HCEC 1CT (cell line): ENCODE measurements around the gene HS6ST2.

Experiments used
- DNase-seq: peaks from one replicate; pipeline ENCODE4 v3.0.0-alpha.2; 2017

Gene HS6ST2

DNA sequence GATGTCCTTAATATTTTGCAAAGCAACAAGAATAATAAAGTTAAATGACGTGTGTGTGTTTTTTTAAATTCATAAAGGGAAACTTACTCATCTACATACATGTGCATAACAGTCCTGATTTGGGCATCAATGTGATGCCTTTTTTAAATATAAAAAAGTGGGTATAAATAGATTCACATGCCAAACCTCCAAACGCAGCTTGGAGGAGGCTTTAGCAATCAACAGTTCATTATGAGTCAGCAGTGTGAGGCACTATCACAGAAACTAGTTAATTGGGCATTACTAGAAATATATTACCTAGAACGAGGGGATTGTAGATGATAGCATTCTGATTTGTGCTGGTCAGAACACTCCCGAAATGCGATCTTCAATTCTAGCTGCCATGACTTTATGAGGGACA lies 115.1 kb downstream of the HS6ST2 start:
- DNase-seq: no peak

- no peak for DNase-seq
Measured at GRCh38 chrX:132842460-132843238, 115.8 kb downstream of the HS6ST2 start.

GRCh38 chrX:132837967-132838366 lies 120.5 kb downstream of the HS6ST2 start:
- DNase-seq: no peak

- no peak for DNase-seq
Measured at GRCh38 chrX:132837126-132837525, 121.3 kb downstream of the HS6ST2 start.

DNA sequence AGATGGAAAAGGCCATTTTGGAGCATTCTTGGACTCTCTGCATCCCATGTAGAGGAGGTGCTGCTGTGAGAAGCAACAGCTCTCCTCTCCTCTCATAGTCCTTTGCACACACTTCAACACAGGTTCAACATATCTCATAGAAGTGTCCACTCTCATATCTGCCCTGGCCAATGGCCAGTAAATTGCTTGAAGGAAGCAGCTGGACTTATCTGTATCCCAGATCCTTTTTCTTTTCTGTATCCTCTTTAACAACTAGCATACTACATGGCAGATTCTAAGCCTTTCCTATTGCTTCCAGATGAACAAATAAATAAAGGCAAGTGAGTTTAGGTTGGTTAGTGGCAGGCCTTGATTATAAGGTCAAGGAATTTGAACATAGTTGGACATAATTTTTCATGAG lies 122.0 kb downstream of the HS6ST2 start:
- no peak for DNase-seq

GRCh38 chrX:132834741-132835140 lies 123.7 kb downstream of the HS6ST2 start:
- DNase-seq: no peak

DNA sequence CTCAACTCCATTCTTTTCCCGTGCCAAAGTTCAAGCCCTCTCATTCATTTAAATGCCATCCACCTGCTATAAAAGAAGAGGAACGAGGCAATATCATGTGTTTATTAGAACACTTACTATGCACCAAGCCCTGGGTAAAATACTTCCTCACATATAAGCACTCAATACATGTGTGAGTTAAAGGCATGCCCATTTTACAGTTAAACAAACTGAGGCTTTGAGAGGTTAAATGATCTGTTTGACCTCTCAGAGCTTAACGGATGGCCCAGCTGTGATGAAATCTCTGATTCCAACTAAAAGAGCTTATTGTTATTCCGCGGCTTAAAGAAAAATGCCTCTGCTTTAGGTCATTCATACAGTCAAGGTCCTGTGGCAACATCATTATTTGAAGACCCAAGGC lies 124.3 kb downstream of the HS6ST2 start:
- DNase-seq: no peak

GRCh38 chrX:132833373-132833772 lies 125.1 kb downstream of the HS6ST2 start:
- no peak for DNase-seq

- no peak for DNase-seq
Measured at GRCh38 chrX:132831336-132831973, 127.0 kb downstream of the HS6ST2 start.

- DNase-seq: no peak
Measured at GRCh38 chrX:132822634-132823012, 135.8 kb downstream of the HS6ST2 start.

- no peak for DNase-seq
Measured at GRCh38 chrX:132821974-132822633, 136.3 kb downstream of the HS6ST2 start.

- DNase-seq: no peak
Measured at GRCh38 chrX:132820675-132821074, 137.8 kb downstream of the HS6ST2 start.

DNA sequence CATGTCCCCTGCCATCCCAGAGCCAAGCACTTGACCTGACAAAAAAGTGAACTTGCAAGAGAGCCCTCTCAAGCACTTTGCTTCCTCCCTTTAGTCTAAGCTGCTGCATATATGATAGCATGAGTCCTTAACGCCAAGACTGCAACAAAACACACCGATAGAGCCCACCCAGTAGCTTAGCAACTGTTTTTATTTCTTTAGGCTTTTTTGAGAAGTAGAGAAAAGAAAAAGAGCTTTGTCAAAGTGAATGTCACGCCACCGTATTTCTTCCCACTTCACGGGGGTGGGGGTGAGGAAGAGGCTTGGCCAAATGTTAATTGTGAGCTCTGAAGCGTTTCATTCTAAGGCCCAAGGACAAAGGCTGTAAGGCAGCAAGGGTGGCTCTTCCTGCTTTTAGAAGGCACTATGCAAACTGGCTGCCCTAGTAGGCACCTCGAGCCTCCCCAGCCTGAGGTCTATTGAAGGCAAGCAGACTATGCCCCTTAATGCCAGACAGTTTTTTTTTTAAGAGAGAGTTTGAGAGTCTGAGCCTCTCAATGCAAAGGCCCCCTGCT lies 138.6 kb downstream of the HS6ST2 start:
- DNase-seq: no peak

DNA sequence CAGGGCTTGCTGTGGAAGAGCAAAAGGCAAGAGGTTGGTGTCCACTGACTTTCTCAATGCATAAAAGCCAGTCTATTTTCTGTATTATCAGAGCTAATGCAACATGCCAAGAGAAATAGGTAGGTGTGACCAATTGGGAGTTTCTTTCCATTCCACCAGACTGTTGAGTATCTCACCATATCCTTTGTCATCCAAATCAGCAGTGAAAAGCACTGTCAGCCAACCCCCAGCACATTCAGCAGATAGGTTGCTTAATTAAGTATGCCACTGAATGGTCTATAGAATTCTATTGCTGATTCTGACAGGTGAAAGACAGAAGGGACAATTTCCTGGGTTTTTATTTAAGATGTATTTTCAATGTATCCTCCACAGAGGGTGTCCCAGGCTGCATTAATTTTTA lies 139.8 kb downstream of the HS6ST2 start:
- DNase-seq: no peak

DNA sequence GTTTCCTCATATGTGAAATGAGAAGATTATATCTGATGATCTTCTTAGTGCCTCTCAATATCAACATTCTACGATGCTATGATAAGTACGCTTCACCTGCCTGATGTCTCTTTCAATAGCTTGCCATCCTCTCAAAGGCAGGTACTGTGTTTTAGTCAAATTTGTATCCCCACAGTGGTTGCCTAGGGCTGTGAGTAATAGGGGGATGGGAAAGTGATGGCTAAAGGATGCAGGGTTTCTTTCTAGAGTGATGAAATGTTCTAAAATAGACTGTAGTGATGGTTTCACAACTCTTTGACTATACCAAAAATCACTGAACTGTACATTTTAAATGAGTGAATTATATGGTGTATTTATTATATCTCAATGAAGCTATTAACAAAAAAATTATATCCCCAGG lies 142.8 kb downstream of the HS6ST2 start:
- no peak for DNase-seq

DNA sequence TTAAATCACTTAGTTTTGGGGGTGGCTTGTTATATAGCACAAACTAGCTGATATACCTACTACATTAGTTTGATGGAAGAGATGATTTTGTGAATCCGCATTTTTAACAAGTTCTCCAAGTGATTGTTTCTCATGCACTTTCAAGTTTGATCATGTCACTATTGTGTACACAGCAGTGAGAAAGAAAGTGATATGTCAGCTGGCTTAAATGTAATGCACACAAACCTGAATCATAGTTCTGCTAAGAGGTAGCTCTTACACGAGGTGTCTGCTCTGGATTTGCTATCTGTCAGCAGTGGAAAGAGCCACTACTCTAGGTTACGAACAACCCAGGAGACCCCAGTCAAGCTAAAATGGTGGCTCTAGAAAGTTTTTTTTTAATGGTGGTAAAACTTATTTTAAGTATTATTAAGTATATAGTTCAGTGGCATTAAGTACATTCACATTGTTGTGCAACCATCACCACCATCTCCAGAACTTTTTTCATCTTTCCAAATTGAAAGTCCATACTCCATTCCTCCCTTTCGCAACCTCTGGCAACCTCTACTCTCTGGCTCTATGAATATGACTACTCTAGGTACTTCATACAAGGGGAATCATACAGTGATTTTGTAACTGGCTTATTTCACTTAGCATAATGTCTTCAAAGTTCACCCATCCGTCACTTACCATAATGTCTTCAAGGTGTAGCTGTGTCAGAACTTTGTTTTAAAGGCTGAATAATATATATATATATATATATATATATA lies 147.3 kb downstream of the HS6ST2 start:
- no peak for DNase-seq

DNA sequence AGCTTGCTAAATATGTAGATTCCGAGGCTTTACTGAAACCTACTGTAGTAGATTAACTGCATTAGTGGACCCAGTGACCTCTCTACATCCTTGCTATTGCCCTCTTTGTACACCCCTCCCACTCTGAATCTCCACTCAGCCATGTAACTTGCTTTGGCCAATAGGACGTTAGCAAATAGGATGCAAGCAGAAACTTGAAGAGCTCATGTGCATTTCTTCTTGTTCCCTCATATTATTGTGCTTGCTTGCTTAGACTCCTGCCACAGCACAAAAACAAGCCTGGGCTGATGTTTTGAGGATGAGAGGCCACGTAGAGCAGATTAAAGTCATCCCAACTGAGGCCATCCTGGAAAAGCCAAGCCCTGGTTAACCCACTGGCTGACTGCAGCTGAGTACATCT lies 147.9 kb downstream of the HS6ST2 start:
- DNase-seq: no peak

DNA sequence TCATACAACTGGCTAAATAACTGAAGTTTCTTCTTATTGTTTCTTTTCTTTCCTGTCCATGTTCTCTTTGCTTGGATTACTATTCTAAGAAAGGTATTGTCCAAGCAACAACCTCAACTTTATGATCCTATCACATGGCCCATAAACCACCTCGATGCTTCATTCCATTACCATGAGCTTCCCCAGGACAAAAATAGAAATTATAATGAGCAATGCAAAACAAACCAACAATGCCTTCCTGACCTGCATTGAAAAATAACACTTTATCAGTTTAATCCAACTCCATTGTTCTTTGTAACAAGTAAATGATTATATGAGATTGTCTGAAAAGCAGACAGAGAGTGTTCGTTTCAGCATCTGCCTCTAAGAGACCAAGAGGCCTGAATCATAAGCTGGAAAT lies 148.8 kb downstream of the HS6ST2 start:
- no peak for DNase-seq

DNA sequence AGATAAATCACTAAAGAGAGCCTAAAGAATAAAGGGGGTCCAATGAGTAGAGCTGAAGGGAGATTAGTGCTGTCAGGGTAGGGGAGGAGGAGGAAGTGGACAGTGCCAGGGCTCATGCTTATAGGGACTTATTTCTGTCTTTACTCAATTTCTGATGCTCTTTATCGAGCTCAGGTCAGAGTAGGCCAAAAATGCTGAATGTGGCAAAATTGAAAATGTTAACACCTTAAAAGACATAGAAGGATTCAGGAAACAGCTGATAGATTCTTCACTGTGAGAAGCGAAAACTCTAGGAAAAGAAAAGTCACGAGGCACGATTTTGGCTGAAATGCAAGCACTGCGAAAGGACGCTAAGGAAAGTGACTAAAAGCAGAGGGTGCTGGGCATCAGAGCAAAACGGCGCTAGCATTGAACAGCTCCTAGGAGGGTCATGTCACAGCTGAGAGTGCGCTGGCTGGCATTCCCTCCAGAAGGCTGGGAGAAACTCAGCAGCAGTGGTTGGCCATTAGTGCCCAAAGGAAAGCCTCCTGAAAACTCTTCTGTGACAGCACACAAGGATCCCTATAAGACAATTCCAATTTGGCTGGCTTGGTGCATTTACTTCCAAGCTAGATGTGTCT lies 150.9 kb downstream of the HS6ST2 start:
- DNase-seq: no peak

DNA sequence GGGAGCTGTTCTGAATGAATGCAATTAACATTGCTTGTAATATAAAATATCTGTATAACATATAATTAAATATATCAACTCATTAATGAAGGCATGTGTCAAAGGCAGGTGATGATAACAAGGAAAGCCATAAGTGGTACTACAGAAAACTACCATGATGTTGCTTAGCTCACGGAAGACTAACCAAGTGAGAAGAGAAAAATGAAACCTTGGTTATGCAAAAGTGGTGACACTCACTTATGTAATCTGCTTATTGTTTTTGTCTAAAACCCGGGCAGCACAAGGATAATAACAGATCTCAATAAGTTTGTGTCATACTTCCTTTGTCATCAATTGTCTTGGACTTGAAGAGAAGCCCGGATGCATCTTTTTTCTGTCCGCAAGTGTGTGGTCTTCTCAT lies 156.4 kb downstream of the HS6ST2 start:
- DNase-seq: no peak

DNA sequence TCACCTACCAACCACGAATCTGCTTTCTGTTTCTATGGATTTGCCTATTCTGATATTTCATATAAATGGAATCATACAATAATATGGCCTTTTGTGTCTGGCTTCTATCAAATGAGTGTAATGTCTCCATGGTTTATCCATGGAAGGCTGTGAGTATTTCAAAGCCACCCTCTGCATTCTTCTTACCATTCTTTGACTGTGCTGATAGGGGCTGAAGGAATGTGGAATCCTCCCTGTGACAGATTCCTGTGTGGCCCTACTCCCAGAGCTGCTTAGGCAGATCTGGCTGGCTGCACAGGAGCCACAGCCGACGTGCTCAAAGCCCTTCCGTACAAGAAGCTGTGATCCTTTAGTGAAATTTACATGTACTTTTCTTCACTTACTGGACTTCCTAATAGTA lies 163.2 kb downstream of the HS6ST2 start:
- no peak for DNase-seq

DNA sequence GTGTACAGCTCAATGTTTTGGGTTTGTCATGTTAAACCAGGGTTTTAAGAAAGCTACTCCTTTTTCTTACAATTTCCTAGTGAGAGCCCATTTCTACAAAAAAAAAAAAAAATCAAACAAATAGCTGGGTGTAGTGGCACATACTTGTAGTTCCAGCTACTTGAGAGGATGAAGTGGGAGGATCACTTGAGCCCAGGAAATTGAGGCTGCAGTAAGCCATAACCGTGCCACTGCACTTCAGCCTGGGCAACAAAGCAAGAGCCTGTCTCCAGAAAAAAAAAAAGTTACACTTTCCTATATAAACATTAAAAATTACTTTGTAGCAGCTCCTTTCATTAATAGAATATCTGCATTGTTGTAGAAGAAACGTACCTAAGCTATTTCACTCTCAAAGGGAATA lies 166.7 kb downstream of the HS6ST2 start:
- no peak for DNase-seq

GRCh38 chrX:132790329-132790728 lies 168.1 kb downstream of the HS6ST2 start:
- DNase-seq: no peak
